HG02885 (cell line): Measurements from ENCODE around the gene PRDM8.
"Not testable (repeated sequence)": the region's sequence is repeated elsewhere in the genome, so short reads cannot be mapped to it uniquely, and the experiment has no call there.

Experiments
- ATAC-seq: cut with Tn5 transposase; IDR thresholded peaks from one replicate; pipeline ENCODE4 v1.9.1; 2021; ENCODE audit warnings: mild to moderate bottlenecking; ENCODE audit not compliant: unreplicated experiment, poor library complexity

The PRDM8 gene

GRCh38 chr4:80220711-80221110 is 23.4 kb downstream of the PRDM8 start:
- ATAC-seq, result no peak

GRCh38 chr4:80221161-80221560 is 23.9 kb downstream of the PRDM8 start:
- ATAC-seq, result no peak

GRCh38 chr4:80225595-80225994 is 28.3 kb downstream of the PRDM8 start:
- no peak for ATAC-seq

GRCh38 chr4:80226094-80226493 is 28.8 kb downstream of the PRDM8 start:
- no peak for ATAC-seq

GRCh38 chr4:80228460-80228859 is 31.2 kb downstream of the PRDM8 start:
- ATAC-seq, result no peak

- no peak for ATAC-seq
Observed at GRCh38 chr4:80229128-80229527, 31.8 kb downstream of the PRDM8 start.

- ATAC-seq, result peak; percentile 74
Observed at GRCh38 chr4:80229590-80229989, 32.3 kb downstream of the PRDM8 start.

GRCh38 chr4:80231180-80231579 is 33.9 kb downstream of the PRDM8 start:
- ATAC-seq, result no peak

GRCh38 chr4:80232707-80233370 is 35.5 kb downstream of the PRDM8 start:
- ATAC-seq, result no peak

GRCh38 chr4:80233390-80233789 is 36.1 kb downstream of the PRDM8 start:
- no peak for ATAC-seq

GRCh38 chr4:80235451-80235850 is 38.1 kb downstream of the PRDM8 start:
- ATAC-seq, result no peak

GRCh38 chr4:80237992-80238391 is 40.7 kb downstream of the PRDM8 start:
- no peak for ATAC-seq

- ATAC-seq, result no peak
Observed at GRCh38 chr4:80239480-80240150, 42.3 kb downstream of the PRDM8 start.

GRCh38 chr4:80240976-80241375 is 43.7 kb downstream of the PRDM8 start:
- ATAC-seq, result no peak

GRCh38 chr4:80243274-80244018 is 46.1 kb downstream of the PRDM8 start:
- no peak for ATAC-seq

GRCh38 chr4:80247484-80247883 is 50.2 kb downstream of the PRDM8 start:
- ATAC-seq, result not testable (repeated sequence)

GRCh38 chr4:80249144-80249543 is 51.8 kb downstream of the PRDM8 start:
- no peak for ATAC-seq

GRCh38 chr4:80252427-80252826 is 55.1 kb downstream of the PRDM8 start:
- no peak for ATAC-seq

- ATAC-seq, result no peak
Observed at GRCh38 chr4:80252953-80253352, 55.6 kb downstream of the PRDM8 start.

GRCh38 chr4:80253510-80253909 is 56.2 kb downstream of the PRDM8 start:
- no peak for ATAC-seq
